Measurements from ENCODE around the gene CDC45.

Gene CDC45

GRCh38 chr22:19559324-19559811 is 79.6 kb downstream of the CDC45 start:
- no peak for DNase-seq

- no peak for DNase-seq
Observed at GRCh38 chr22:19559956-19560355, 80.2 kb downstream of the CDC45 start.

- DNase-seq: no peak
Observed at GRCh38 chr22:19565382-19566278, 85.9 kb downstream of the CDC45 start.

- DNase-seq: no peak
Observed at GRCh38 chr22:19566279-19567156, 86.8 kb downstream of the CDC45 start.

GRCh38 chr22:19567157-19568009 is 87.7 kb downstream of the CDC45 start:
- no peak for DNase-seq

- no peak for DNase-seq
Observed at GRCh38 chr22:19568337-19569275, 88.9 kb downstream of the CDC45 start.

GRCh38 chr22:19569276-19569640 is 89.5 kb downstream of the CDC45 start:
- no peak for DNase-seq

GRCh38 chr22:19569976-19570375 is 90.3 kb downstream of the CDC45 start:
- DNase-seq: no peak

All from right kidney (tissue), 1 donor.